AG04450 (cell line): ENCODE measurements around the gene CNTN5. TPM values are rescaled to one million over a fixed set of nuclear protein-coding genes. Genes with fewer than 3 reads are reported as not detected.

ENCODE experiments used
- CTCF ChIA-PET: fragments of 300-600, 350-600 bp; formaldehyde crosslinking; extraction: SDS; loops from one replicate; lab custom pipeline; 2022; ENCODE audit warnings: antibody characterized with exemption, inconsistent platforms; lab: Charles Lee
- POLR2A ChIA-PET: fragments of 350-600 bp; formaldehyde crosslinking; extraction: SDS; loops from one replicate; lab custom pipeline; 2021; ENCODE audit warnings: antibody characterized with exemption, inconsistent platforms; lab: Yijun Ruan, JAX
- DNase-seq: peaks from one replicate; pipeline ENCODE4 v3.0.0-alpha.2; 2011; ENCODE audit warnings: low read depth, low spot score
- H3K27ac ChIP-seq: one replicate; pipeline ENCODE4 v1.5.1; 2012; ENCODE audit warnings: low read depth, low read length, control low read depth
- H3K27me3 ChIP-seq: one replicate; pipeline ENCODE4 v1.6.0; 2012; ENCODE audit warnings: low read length; ENCODE audit not compliant: control insufficient read depth, insufficient read depth
- H3K4me3 ChIP-seq: 2 replicates; pipeline ENCODE4 v1.5.1; 2011; ENCODE audit warnings: mild to moderate bottlenecking, low read depth, low read length, control low read depth
- H3K9me3 ChIP-seq: 2 replicates; pipeline ENCODE4 v1.5.1; 2012; ENCODE audit warnings: low read length; ENCODE audit not compliant: control insufficient read depth, insufficient read depth
- polyA plus RNA-seq: library from polyadenylated mRNA; depleted of rRNA; stranded (reverse); fragments of >200 nt; gene quantifications from 2 replicates; pipeline ENCODE4 v1.2.3, GENCODE V29; 2011
- TF ChIP-seq, protein P1 (sequence below): IDR thresholded peaks from 2 replicates; pipeline ENCODE4 v1.5.1; 2011; ENCODE audit warnings: low read depth, low read length, control low read depth, inconsistent platforms

The CNTN5 gene
- polyA plus RNA-seq, 1 experiment = not detected

DNA sequence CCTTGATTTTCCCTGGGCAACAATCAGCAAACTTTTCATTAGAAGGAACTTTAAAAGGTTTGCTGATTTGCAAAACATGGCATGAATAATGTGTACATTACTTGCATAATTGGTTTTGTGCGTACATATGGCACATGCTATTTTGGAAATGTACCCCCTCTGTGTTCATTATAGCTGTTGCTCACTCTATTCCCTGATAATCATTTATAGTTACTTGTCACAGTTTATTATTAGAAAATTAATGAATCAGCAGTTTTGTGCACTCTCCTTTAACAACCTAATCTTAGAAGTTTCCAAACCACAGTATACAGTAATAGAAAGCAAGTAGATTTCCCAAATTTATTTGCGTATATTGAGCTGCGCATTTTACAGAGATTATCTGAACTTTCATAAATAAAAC is 389.9 kb downstream of the CNTN5 start:
- Histone ChIP-seq H3K27me3 (no peaks in the 10 kb centered on the region), H3K4me3 (no peak overlapping the region), H3K9me3 (no peaks in the 10 kb centered on the region), H3K27ac (no peak overlapping the region)
- ChIA-PET CTCF (no interaction called here), POLR2A (no interaction called here)
- no peak for DNase-seq
- TF ChIP-seq, protein P1, sequence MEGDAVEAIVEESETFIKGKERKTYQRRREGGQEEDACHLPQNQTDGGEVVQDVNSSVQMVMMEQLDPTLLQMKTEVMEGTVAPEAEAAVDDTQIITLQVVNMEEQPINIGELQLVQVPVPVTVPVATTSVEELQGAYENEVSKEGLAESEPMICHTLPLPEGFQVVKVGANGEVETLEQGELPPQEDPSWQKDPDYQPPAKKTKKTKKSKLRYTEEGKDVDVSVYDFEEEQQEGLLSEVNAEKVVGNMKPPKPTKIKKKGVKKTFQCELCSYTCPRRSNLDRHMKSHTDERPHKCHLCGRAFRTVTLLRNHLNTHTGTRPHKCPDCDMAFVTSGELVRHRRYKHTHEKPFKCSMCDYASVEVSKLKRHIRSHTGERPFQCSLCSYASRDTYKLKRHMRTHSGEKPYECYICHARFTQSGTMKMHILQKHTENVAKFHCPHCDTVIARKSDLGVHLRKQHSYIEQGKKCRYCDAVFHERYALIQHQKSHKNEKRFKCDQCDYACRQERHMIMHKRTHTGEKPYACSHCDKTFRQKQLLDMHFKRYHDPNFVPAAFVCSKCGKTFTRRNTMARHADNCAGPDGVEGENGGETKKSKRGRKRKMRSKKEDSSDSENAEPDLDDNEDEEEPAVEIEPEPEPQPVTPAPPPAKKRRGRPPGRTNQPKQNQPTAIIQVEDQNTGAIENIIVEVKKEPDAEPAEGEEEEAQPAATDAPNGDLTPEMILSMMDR = no peak

DNA sequence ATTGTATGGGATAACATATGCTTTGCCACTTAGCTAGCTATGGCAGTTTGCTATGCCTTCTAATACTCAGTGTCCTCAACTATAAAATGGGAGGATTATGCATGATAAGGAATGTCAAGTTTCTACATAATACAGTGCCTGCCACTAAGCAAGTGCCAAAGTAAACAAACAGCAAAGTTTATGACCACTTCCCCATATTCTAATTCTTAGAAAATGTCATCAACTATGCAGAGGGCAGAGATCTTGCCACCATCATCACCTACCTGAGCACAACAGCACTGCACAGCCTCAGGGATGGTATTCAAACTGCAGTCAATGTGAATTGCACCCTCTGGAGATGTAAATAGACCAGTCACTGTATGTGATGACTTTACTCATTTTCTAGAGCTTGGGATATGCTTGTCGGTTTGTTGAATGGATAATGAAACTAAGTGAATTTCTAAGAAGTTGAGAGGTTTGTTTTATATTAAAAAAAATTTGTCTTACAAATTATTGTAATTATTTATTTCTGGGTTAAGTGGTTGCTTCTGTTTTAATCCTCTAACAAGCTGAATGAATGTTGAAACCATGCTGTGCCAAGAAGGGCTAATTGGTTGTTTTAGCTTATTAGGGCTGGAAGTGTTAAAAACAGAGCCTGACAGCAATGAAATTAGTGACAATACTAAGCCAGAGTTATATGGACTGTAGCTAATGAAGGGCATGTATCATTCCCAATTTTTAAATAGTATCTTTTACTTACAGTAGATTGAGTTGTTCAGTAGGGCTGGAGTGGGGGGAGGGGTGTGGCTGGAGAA is 398.4 kb downstream of the CNTN5 start:
- no peak overlapping the region for H3K27ac ChIP-seq
- no peak for DNase-seq
- peaks cover under 1% of the 10 kb centered on the region; the same call in 1 of the 2 replicates for H3K9me3 ChIP-seq
- TF ChIP-seq, protein P1 = no peak
- H3K27me3 ChIP-seq = no peaks in the 10 kb centered on the region
- H3K4me3 ChIP-seq = no peak overlapping the region
- CTCF ChIA-PET = no interaction called here
- POLR2A ChIA-PET = no interaction called here

DNA sequence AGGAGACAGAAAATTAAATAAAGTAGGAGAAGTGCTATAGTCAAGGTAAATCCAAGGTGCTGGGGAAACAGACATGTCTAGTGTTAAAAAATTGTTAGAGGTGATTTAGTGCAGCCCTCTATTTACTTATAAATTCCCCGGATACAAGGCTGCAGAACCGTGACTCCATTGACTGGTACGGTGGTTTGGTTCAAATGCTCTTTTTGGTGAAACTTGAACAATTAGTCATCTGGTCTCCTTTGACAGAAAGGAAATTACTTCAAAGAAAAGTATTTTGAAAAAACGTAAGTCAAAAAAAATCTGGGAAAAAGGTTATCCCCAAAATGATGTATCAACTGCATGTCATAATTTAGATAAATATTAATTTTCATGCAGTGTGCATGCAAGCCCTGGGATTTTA is 399.2 kb downstream of the CNTN5 start:
- no peaks in the 10 kb centered on the region for H3K27me3 ChIP-seq
- TF ChIP-seq, protein P1 = no peak
- ChIA-PET CTCF (interaction anchor here (0.6 kb wide), 1 partner anchor 1053 kb away, joined by 3 read pairs; no protein-coding TSS in a partner anchor), POLR2A (no interaction called here)
- H3K9me3 ChIP-seq = peaks cover 9% of the 10 kb centered on the region
- no peak overlapping the region for H3K27ac ChIP-seq
- H3K4me3 ChIP-seq = no peak overlapping the region
- DNase-seq = no peak

DNA sequence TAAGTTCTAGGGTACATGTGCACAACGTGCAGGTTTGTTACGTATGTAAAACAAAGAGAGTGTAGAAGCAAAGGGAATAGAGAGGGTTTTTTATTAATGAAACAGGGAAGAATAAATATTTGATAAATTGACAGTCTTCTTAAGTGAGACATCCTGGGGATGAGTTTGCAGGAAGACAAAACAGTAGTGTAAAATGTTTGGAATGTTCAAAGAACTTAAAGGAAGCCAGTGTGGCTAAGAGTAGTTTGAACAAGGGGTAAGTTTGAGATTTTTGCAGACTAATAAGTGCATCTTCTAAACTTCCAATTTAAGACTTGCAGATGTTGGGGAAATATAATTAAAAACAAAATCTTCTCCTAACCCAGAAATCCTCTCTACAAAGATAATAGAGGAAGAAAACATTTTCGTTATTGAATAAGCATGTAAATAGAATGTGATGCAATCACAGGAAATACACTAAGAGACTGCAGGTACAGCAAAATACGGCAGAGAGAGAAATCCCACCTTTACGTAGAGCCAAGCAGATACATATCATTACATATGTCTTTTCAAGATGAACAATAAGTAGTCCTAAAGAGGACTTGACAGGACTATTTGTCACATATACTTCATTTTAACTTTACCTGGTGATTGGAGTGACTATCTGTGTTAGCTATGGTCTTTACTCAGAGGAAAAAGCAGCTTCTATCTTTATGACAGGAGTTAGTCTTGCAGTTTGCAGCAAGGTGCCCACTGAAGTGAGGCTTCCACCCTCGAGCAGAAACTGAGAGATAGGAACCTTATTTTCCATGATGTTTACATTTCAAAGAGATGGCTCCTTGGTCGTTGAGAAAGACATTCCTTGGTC is 402.1 kb downstream of the CNTN5 start:
- DNase-seq = no peak
- POLR2A ChIA-PET = no interaction called here
- TF ChIP-seq, protein P1 = no peak
- Histone ChIP-seq H3K27ac (no peak overlapping the region), H3K4me3 (no peak overlapping the region), H3K9me3 (peaks cover 16% of the 10 kb centered on the region), H3K27me3 (no peaks in the 10 kb centered on the region)
- CTCF ChIA-PET = no interaction called here
